ENCODE results near the gene TMEM214.

The TMEM214 gene

GRCh38 chr2:26991717-26992116, 41.0 kb upstream of the TMEM214 start:
- no peak overlapping the region for H3K4me3 ChIP-seq (replicated peaks in 1 of 2; ENCODE audit: low read depth in 2 of 2, low read length in 2 of 2)
- no peak for TF ChIP-seq CTCF (IDR thresholded peaks at IDR 0.05; ENCODE audit: low read depth, low read length)
- DNase-seq (ENCODE audit: low read depth in 2 of 2), result no peak

GRCh38 chr2:26993768-26994167, 39.0 kb upstream of the TMEM214 start:
- no peak overlapping the region for H3K4me3 ChIP-seq (replicated peaks in 1 of 2; ENCODE audit: low read depth in 2 of 2, low read length in 2 of 2)
- no peak for DNase-seq (ENCODE audit: low read depth in 2 of 2)
- no peak for TF ChIP-seq CTCF (IDR thresholded peaks at IDR 0.05; ENCODE audit: low read depth, low read length)

- DNase-seq (ENCODE audit: low read depth in 2 of 2), result no peak
- no peak for TF ChIP-seq CTCF (IDR thresholded peaks at IDR 0.05; ENCODE audit: low read depth, low read length)
- H3K4me3 ChIP-seq (replicated peaks in 1 of 2; ENCODE audit: low read depth in 2 of 2, low read length in 2 of 2), result no peak overlapping the region
Measured at GRCh38 chr2:26994983-26995382, 37.8 kb upstream of the TMEM214 start.

GRCh38 chr2:26997394-26997793, 35.4 kb upstream of the TMEM214 start:
- no peak for TF ChIP-seq CTCF (IDR thresholded peaks at IDR 0.05; ENCODE audit: low read depth, low read length)
- DNase-seq (ENCODE audit: low read depth in 2 of 2), result no peak
- no peak overlapping the region for H3K4me3 ChIP-seq (replicated peaks in 1 of 2; ENCODE audit: low read depth in 2 of 2, low read length in 2 of 2)

GRCh38 chr2:26998323-26998722, 34.4 kb upstream of the TMEM214 start:
- H3K4me3 ChIP-seq (replicated peaks in 1 of 2; ENCODE audit: low read depth in 2 of 2, low read length in 2 of 2), result no peak overlapping the region
- no peak for DNase-seq (ENCODE audit: low read depth in 2 of 2)
- TF ChIP-seq CTCF (IDR thresholded peaks at IDR 0.05; ENCODE audit: low read depth, low read length), result no peak

GRCh38 chr2:27000228-27000627, 32.5 kb upstream of the TMEM214 start:
- no peak overlapping the region for H3K4me3 ChIP-seq (replicated peaks in 1 of 2; ENCODE audit: low read depth in 2 of 2, low read length in 2 of 2)
- no peak for TF ChIP-seq CTCF (IDR thresholded peaks at IDR 0.05; ENCODE audit: low read depth, low read length)
- DNase-seq (ENCODE audit: low read depth in 2 of 2), result no peak

- TF ChIP-seq CTCF (IDR thresholded peaks at IDR 0.05; ENCODE audit: low read depth, low read length), result no peak
- no peak for DNase-seq (ENCODE audit: low read depth in 2 of 2)
- no peak overlapping the region for H3K4me3 ChIP-seq (replicated peaks in 1 of 2; ENCODE audit: low read depth in 2 of 2, low read length in 2 of 2)
Measured at GRCh38 chr2:27000995-27001394, 31.8 kb upstream of the TMEM214 start.

Data from cardiac fibroblast (primary cell).